T-helper 1 cell (primary cell): ENCODE measurements around the gene PAPSS1.
A peak's percentile ranks its signal among the peaks of the same experiment; 100 is the strongest.
"Not testable (repeated sequence)": the region's sequence is repeated elsewhere in the genome, so short reads cannot be mapped to it uniquely, and the experiment has no call there.

Experiments
- DNase-seq, 5 donors: peaks; one replicate each; pipeline ENCODE4 v3.0.0-alpha.2; 2012 to 2020
- total RNA-seq, 4 donors: gene quantifications; one replicate each; lab custom pipeline; 2026; lab: John Stamatoyannopoulos, UW

The PAPSS1 gene
- 17.8 to 26.0 (median 22.8) reads per million in 4 donors for total RNA-seq

GRCh38 chr4:107719922-107720722 is at the start of gene PAPSS1:
Gene PAPSS1 (minus strand): TSS chr4:107720234. CDS start chr4:107720179, 55 bp downstream.
- peak; percentile 92 to 98 (median 93) for DNase-seq

- no peak for DNase-seq
These were observed 40.4 kb upstream of the PAPSS1 start for GRCh38 chr4:107760281-107760947.

- DNase-seq: peak in 1 of 5 donors; percentile 14
These were observed 37.9 kb upstream of the PAPSS1 start for GRCh38 chr4:107757864-107758476.

- DNase-seq: no peak
These were observed 37.2 kb upstream of the PAPSS1 start for GRCh38 chr4:107757283-107757682.

GRCh38 chr4:107755841-107756356 is 35.9 kb upstream of the PAPSS1 start:
- no peak for DNase-seq

- no peak for DNase-seq
These were observed 31.6 kb upstream of the PAPSS1 start for GRCh38 chr4:107751670-107752069.

- no peak for DNase-seq
These were observed 27.9 kb upstream of the PAPSS1 start for GRCh38 chr4:107747748-107748486.

GRCh38 chr4:107746161-107746560 is 26.1 kb upstream of the PAPSS1 start:
- DNase-seq: no peak

GRCh38 chr4:107744532-107744931 is 24.5 kb upstream of the PAPSS1 start:
- no peak for DNase-seq

- DNase-seq: no peak
These were observed 23.5 kb upstream of the PAPSS1 start for GRCh38 chr4:107743532-107743931.

- DNase-seq: no peak
These were observed 22.8 kb upstream of the PAPSS1 start for GRCh38 chr4:107742791-107743190.

- DNase-seq: no peak
These were observed 22.2 kb upstream of the PAPSS1 start for GRCh38 chr4:107742196-107742595.

GRCh38 chr4:107740950-107741701 is 21.1 kb upstream of the PAPSS1 start:
- DNase-seq: no peak

- no peak for DNase-seq
These were observed 20.3 kb upstream of the PAPSS1 start for GRCh38 chr4:107740381-107740780.

GRCh38 chr4:107737450-107737849 is 17.4 kb upstream of the PAPSS1 start:
- no peak for DNase-seq

- peak in 3 of 5 donors; percentile 28 to 35 (median 32) for DNase-seq
These were observed 17.0 kb upstream of the PAPSS1 start for GRCh38 chr4:107736924-107737448.

- no peak for DNase-seq
These were observed 16.0 kb upstream of the PAPSS1 start for GRCh38 chr4:107736037-107736436.

GRCh38 chr4:107734120-107734519 is 14.1 kb upstream of the PAPSS1 start:
- DNase-seq: no peak

- DNase-seq: no peak
These were observed 13.4 kb upstream of the PAPSS1 start for GRCh38 chr4:107733431-107733925.

GRCh38 chr4:107729050-107729449 is 9.0 kb upstream of the PAPSS1 start:
- DNase-seq: not testable (repeated sequence)
